ENCODE results near the gene POU6F2. TPM values are rescaled to one million over a fixed set of nuclear protein-coding genes. Genes with fewer than 3 reads are reported as not detected.

POU6F2 gene
- total and polyA plus RNA-seq, 2 donors (not counting 1 experiment from before 2014, with no cell fraction given): under 0.01 TPM; not detected in 1

- no peak overlapping the region for H3K4me2 ChIP-seq (ENCODE audit: extremely low read depth, insufficient read depth, low read length)
- no peak for TF ChIP-seq EZH2 (IDR thresholded peaks at IDR 0.05; ENCODE audit: low read length, missing control alignments)
- no peak for TF ChIP-seq CTCF (conservative IDR thresholded peaks at IDR 0.05 in 1 of 2, IDR thresholded peaks at IDR 0.05 in 1 of 2; ENCODE audit: low read depth in 1 of 2, low read length in 2 of 2)
- no peak overlapping the region for H3K9ac ChIP-seq (ENCODE audit: insufficient read depth, low read length)
- H3K27ac ChIP-seq (ENCODE audit: insufficient read depth, low read length): no peak overlapping the region
- no peak for DNase-seq (ENCODE audit: low read depth in 2 of 2)
- no peak overlapping the region for H2AFZ ChIP-seq (ENCODE audit: low read length)
- H3K4me3 ChIP-seq (replicated peaks in 1 of 4; ENCODE audit: control extremely low read depth in 1 of 4, insufficient read depth in 1 of 4, low read depth in 3 of 4, low read length in 4 of 4): no peak overlapping the region
- no peaks in the 10 kb centered on the region for H3K4me1 ChIP-seq (ENCODE audit: control insufficient read depth, extremely low read depth, insufficient read depth, low read length)
- H3K36me3 ChIP-seq (ENCODE audit: control insufficient read depth, insufficient read depth, low read length): no peaks in the 10 kb centered on the region
- no peaks in the 10 kb centered on the region for H3K27me3 ChIP-seq (ENCODE audit: control insufficient read depth, insufficient read depth, low read length)
- H3K9me3 ChIP-seq (ENCODE audit: control insufficient read depth, insufficient read depth, low read depth, low read length): no peaks in the 10 kb centered on the region
- H4K20me1 ChIP-seq (ENCODE audit: control insufficient read depth, extremely low read depth, insufficient read depth, low read length): no peaks in the 10 kb centered on the region
- H3K79me2 ChIP-seq (ENCODE audit: control insufficient read depth, insufficient read depth, low read length): no peaks in the 10 kb centered on the region
Observed at GRCh38 chr7:39285256-39285655, 307.5 kb downstream of the POU6F2 start.

GRCh38 chr7:39288303-39288702 lies 310.6 kb downstream of the POU6F2 start:
- H3K36me3 ChIP-seq (ENCODE audit: control insufficient read depth, insufficient read depth, low read length): no peaks in the 10 kb centered on the region
- no peak for DNase-seq (ENCODE audit: low read depth in 2 of 2)
- TF ChIP-seq EZH2 (IDR thresholded peaks at IDR 0.05; ENCODE audit: low read length, missing control alignments) (no peak), CTCF (conservative IDR thresholded peaks at IDR 0.05 in 1 of 2, IDR thresholded peaks at IDR 0.05 in 1 of 2; ENCODE audit: low read depth in 1 of 2, low read length in 2 of 2) (no peak)
- no peak overlapping the region for H3K27ac ChIP-seq (ENCODE audit: insufficient read depth, low read length)
- no peaks in the 10 kb centered on the region for H3K4me1 ChIP-seq (ENCODE audit: control insufficient read depth, extremely low read depth, insufficient read depth, low read length)
- H4K20me1 ChIP-seq (ENCODE audit: control insufficient read depth, extremely low read depth, insufficient read depth, low read length): no peaks in the 10 kb centered on the region
- no peak overlapping the region for H3K4me2 ChIP-seq (ENCODE audit: extremely low read depth, insufficient read depth, low read length)
- H3K4me3 ChIP-seq (replicated peaks in 1 of 4; ENCODE audit: control extremely low read depth in 1 of 4, insufficient read depth in 1 of 4, low read depth in 3 of 4, low read length in 4 of 4): no peak overlapping the region
- H3K27me3 ChIP-seq (ENCODE audit: control insufficient read depth, insufficient read depth, low read length): no peaks in the 10 kb centered on the region
- no peak overlapping the region for H3K9ac ChIP-seq (ENCODE audit: insufficient read depth, low read length)
- H3K9me3 ChIP-seq (ENCODE audit: control insufficient read depth, insufficient read depth, low read depth, low read length): no peaks in the 10 kb centered on the region
- no peaks in the 10 kb centered on the region for H3K79me2 ChIP-seq (ENCODE audit: control insufficient read depth, insufficient read depth, low read length)
- H2AFZ ChIP-seq (ENCODE audit: low read length): no peak overlapping the region

- Histone ChIP-seq H3K27me3 (ENCODE audit: control insufficient read depth, insufficient read depth, low read length) (no peaks in the 10 kb centered on the region), H3K9me3 (ENCODE audit: control insufficient read depth, insufficient read depth, low read depth, low read length) (no peaks in the 10 kb centered on the region), H3K4me2 (ENCODE audit: extremely low read depth, insufficient read depth, low read length) (no peak overlapping the region), H2AFZ (ENCODE audit: low read length) (no peak overlapping the region), H3K79me2 (ENCODE audit: control insufficient read depth, insufficient read depth, low read length) (no peaks in the 10 kb centered on the region), H3K9ac (ENCODE audit: insufficient read depth, low read length) (no peak overlapping the region), H3K36me3 (ENCODE audit: control insufficient read depth, insufficient read depth, low read length) (no peaks in the 10 kb centered on the region), H4K20me1 (ENCODE audit: control insufficient read depth, extremely low read depth, insufficient read depth, low read length) (no peaks in the 10 kb centered on the region), H3K4me1 (ENCODE audit: control insufficient read depth, extremely low read depth, insufficient read depth, low read length) (no peaks in the 10 kb centered on the region), H3K4me3 (replicated peaks in 1 of 4; ENCODE audit: control extremely low read depth in 1 of 4, insufficient read depth in 1 of 4, low read depth in 3 of 4, low read length in 4 of 4) (no peak overlapping the region), H3K27ac (ENCODE audit: insufficient read depth, low read length) (no peak overlapping the region)
- TF ChIP-seq CTCF (conservative IDR thresholded peaks at IDR 0.05 in 1 of 2, IDR thresholded peaks at IDR 0.05 in 1 of 2; ENCODE audit: low read depth in 1 of 2, low read length in 2 of 2) (no peak), EZH2 (IDR thresholded peaks at IDR 0.05; ENCODE audit: low read length, missing control alignments) (no peak)
- no peak for DNase-seq (ENCODE audit: low read depth in 2 of 2)
Observed at GRCh38 chr7:39291628-39292410, 314.1 kb downstream of the POU6F2 start.

Data from fibroblast of lung (primary cell).